Stimulated activated CD8-positive, alpha-beta memory T cell treated with anti-CD3 and anti-CD28 coated beads, Interleukin-4, amount 100 ng/mL, for 48 hours (primary cell): Measurements from ENCODE around the gene STYX.

Experiments used
- DNase-seq: peaks from one replicate; pipeline ENCODE4 v3.0.0-alpha.2; 2020

The STYX gene, protein sequence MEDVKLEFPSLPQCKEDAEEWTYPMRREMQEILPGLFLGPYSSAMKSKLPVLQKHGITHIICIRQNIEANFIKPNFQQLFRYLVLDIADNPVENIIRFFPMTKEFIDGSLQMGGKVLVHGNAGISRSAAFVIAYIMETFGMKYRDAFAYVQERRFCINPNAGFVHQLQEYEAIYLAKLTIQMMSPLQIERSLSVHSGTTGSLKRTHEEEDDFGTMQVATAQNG

GRCh38 chr14:52729925-52730708, at the start of gene STYX:
STYX (plus strand) TSS chr14:52730166; CDS start chr14:52730475, 309 bp downstream.
- DNase-seq, result peak; percentile 99

DNA sequence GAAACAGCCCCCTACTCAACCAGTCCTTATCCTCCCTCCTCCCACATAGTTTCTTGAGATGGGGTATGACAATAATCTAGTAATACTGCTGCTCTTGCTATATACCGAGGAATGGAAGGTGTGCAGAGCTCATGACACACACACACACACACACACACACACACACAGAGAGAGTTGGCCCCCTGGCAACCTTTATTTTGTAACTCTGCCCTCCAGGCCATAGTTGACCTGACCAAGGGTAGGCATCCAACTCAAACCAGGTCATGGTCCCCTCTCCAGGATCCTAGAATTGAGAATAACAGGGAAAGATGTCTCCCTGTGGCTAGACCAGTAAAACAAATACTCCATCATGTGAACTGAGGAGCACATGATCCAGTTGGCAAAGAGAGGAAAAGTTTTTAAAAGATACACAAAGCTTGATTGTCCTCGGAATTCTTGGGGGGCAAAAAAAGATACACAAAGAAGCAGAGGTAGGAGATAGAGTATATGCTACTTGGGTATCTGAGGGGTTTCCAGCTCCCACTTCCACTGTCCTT, 45.9 kb upstream of the STYX start:
- DNase-seq, result no peak

- DNase-seq, result no peak
Observed at GRCh38 chr14:52686176-52686575, 43.8 kb upstream of the STYX start.

- DNase-seq, result no peak
Observed at GRCh38 chr14:52690983-52691760, 38.8 kb upstream of the STYX start.

GRCh38 chr14:52692248-52692962, 37.6 kb upstream of the STYX start:
- no peak for DNase-seq

GRCh38 chr14:52693036-52693435, 36.9 kb upstream of the STYX start:
- DNase-seq, result no peak

GRCh38 chr14:52693532-52693931, 36.4 kb upstream of the STYX start:
- no peak for DNase-seq

- peak; percentile 71 for DNase-seq
Observed at GRCh38 chr14:52694761-52695480, 35.0 kb upstream of the STYX start.

DNA sequence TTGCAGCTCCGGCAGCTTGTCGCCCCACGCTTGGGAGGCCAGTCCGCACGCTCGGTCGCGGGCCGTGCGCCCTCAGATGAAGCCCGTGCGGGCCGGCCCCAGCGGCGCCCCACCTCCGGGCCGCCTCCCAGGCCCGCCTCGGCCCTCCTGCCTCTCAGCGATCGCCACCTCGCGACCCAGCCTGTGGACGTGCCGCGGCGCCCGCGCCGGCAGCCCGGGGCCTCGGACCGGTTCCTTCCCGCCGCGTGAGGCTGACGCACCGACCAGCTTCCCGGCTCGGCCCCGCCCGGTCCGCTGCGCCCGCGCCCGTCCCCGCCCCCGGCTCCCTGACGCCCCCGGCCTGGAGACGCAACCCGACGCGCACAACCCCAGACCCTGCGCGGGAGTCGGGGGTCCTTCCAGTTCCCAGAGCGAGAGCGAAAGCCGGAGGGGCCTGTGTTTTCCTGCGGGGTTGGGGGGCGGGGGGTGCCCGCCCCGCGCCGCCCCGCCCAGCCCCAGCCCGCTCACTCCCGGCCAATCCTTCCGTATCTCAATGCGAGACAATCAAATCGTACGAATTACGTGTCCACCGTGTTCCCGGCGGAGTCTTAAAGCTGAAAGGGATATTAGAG, 34.4 kb upstream of the STYX start, which contains the start of gene ERO1A:
ERO1A (minus strand) TSS at position 78 of the 611 bp plus-strand sequence; CDS start at position 1, 77 bp downstream.
- DNase-seq, result peak; percentile 77

- DNase-seq, result no peak
Observed at GRCh38 chr14:52700701-52701172, 29.2 kb upstream of the STYX start.

- no peak for DNase-seq
Observed at GRCh38 chr14:52701223-52701622, 28.7 kb upstream of the STYX start.

DNA sequence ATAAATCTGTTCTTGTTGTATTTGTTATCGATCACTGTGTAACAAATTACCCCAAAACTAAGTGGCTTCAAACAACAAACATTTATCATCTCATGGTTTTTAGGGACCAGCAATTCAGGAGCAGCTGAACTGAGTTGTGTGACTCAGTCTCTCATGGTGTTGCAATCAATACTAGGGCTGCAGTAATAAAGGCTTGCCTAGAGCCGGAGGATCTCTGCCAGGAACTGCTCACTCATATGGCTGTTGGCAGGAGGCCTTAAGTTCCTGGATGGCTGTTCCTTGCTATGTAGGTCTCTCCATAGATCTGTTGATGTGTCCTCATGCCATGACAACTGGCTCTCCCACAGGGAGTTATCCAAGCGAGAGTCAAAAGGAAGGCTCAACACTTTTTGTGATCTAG, 26.7 kb upstream of the STYX start:
- no peak for DNase-seq

- no peak for DNase-seq
Observed at GRCh38 chr14:52703664-52704063, 26.3 kb upstream of the STYX start.

DNA sequence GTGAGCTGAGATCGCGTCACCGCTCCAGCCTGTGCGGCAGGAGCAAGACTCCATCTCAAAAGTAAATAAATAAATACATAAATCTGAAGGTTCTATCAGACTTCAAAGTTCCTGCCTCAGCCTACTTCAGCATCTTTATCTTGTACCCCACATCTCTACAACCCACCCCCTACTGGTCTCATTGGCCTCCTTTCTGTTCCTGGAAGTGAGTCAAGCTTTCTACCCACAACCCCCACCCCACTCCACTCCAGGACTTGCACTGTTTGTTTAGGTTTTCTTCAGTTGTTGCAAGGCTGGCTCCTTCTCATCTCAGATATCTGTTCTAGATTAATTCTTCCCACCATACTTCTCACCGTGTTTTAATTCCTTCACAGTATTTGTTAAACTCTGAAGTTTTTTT, 23.7 kb upstream of the STYX start:
- peak; percentile 65 for DNase-seq

DNA sequence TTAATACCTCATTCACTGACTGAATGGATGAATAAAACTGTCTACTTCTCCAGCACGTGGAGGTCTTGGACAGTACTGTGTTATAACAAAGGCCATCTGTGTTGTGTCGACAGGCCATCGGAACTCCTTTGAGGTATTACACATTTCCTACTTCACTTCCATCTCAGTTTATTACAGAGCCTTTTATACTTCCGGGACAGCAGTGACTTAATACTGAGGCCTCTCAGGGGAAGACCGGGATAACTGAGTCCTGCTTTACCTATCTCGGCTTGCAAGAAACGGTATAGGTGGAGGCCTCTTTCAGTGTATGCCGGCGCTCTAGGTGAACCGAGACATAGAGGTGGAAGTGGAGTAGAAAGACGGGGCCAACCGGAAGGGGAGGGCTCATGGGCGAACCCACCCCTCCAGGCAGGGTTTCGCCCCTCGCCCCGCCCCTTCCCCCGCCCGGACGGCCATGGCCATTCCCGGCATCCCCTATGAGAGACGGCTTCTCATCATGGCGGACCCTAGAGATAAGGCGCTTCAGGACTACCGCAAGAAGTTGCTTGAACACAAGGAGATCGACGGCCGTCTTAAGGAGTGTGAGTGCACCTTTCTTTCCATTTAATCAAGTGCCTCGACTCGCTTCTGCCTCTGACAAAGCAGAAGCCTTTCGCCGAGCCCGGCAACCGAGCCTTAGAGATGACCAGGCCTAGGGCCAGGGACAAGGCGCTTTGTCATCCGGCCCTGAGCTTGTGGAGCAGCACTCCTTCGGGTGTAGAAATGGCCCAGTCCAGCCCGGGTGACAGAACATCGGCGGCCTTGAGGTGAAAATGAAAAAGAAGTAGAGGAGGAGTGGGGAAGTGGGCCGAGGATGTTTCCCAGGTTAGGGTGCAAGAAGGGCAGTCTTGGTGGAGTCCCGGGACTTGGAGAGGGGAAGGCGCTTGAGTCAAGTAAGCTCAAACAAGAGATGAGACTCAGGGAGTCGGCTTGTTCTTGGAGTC, 23.0 kb upstream of the STYX start, which contains the start of gene PSMC6:
PSMC6 (plus strand) TSS at position 477 of the 983 bp plus-strand sequence; CDS start at position 497, 20 bp downstream.
- DNase-seq, result peak; percentile 96

DNA sequence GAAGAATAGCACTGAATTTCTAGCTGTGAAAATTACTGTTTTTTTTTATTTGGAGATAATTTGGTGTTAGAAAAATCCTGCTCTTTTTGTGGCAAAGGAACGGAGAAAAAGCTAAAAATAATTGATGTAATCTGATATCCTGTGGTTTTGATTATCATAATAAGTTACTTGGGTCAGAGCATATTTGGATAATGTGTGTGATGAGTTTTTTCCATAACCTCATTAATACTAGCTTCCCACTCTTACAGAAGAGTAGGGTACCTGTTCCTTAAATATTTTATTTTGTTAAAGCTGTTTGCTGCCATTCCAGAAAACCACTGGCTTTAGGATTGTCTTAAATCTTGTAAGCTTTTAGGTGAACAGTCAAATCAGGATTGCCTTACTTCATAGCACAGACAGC, 18.3 kb upstream of the STYX start:
- DNase-seq, result no peak

- no peak for DNase-seq
Observed at GRCh38 chr14:52716155-52716554, 13.8 kb upstream of the STYX start.

DNA sequence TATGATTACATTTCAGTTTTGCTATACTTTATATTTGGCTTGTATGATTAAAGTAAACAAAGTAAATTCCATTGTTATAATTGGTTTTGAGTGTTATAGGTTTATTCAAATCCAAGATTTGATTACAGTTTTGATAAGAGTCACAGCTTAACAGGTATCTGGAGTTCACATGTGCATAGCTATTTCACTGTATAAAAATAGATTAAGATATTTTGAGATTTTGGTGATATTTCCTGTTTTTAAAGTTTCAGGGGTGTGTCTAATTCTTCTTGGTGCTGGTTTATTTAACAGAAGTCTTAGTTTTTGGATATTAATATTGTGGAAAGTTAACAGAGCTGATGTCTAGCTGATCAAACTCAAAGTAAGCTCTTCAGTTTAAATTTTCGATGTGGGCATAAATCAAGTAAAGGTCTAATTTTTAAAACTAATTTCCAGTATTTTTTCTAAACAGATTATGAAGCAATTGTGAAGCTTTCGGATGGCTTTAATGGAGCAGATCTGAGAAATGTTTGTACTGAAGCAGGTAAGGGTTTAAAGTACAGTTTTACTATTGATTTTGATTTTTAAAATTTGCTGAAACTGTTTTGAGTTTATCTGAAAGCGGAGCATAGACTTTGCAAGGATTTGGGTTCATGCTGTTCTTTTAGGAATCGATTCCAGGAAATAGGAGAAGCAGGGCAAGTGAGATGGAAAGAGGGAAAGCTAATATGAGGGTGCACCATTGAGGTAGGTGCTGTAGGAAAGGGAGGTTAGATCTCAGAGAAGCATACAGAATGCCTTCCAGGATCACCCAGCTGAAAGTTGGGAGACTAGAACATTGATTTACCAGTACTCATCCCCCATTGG, 6.2 kb upstream of the STYX start:
- no peak for DNase-seq

- DNase-seq, result no peak
Observed at GRCh38 chr14:52724360-52724644, 5.7 kb upstream of the STYX start.
